SK-N-SH treated with all-trans-retinoic acid at 6 μM for 48 hours (cell line): ENCODE data around the gene MSX1.

Source experiments
- ARNTL ChIP-seq: fragments of 450-650 bp; formaldehyde crosslinking; IDR thresholded peaks from 2 replicates; pipeline ENCODE4 v1.5.0; 2020; ENCODE audit warnings: low read depth, mild to moderate bottlenecking, moderate library complexity, borderline replicate concordance
- CREB5 ChIP-seq: fragments of 250-450 bp; sonication (Bioruptor Pico); IDR thresholded peaks from 2 replicates; pipeline ENCODE4 v1.5.1; 2020; ENCODE audit warnings: low read depth, mild to moderate bottlenecking, moderate library complexity
- ISL1 ChIP-seq: fragments of 250-450 bp; sonication (Bioruptor Pico); IDR thresholded peaks from 2 replicates; pipeline ENCODE4 v2.1.2; 2022; ENCODE audit warnings: mild to moderate bottlenecking, moderate library complexity
- RARB ChIP-seq: fragments of 250-450 bp; sonication (Bioruptor Pico); IDR thresholded peaks from 2 replicates; pipeline ENCODE4 v1.8.0; 2021; ENCODE audit warnings: mild to moderate bottlenecking, moderate library complexity
- SNAI2 ChIP-seq: fragments of 250-450 bp; sonication (Bioruptor Pico); IDR thresholded peaks from 2 replicates; pipeline ENCODE4 v1.5.0; 2020; ENCODE audit warnings: mild to moderate bottlenecking, moderate library complexity
- TOX ChIP-seq: fragments of 250-450 bp; sonication (Bioruptor Pico); IDR thresholded peaks from 2 replicates; pipeline ENCODE4 v1.8.0; 2021; ENCODE audit warnings: mild to moderate bottlenecking, moderate library complexity, borderline replicate concordance
- ZC3H10 ChIP-seq: fragments of 250-450 bp; sonication (Bioruptor Pico); IDR thresholded peaks from 2 replicates; pipeline ENCODE4 v1.5.1; 2021; ENCODE audit warnings: mild to moderate bottlenecking, moderate library complexity
- ZNF565 ChIP-seq: fragments of 450-650 bp; formaldehyde crosslinking; conservative IDR thresholded peaks from 2 replicates; pipeline ENCODE4 v1.5.0; 2020; ENCODE audit warnings: low read depth, mild to moderate bottlenecking, moderate library complexity
- ZNF70 ChIP-seq: fragments of 450-650 bp; formaldehyde crosslinking; IDR thresholded peaks from 2 replicates; pipeline ENCODE4 v1.5.0; 2020; ENCODE audit warnings: mild to moderate bottlenecking, moderate library complexity

GRCh38 chr4:4842476-4843441 is 16.7 kb upstream of the MSX1 start:
- TF ChIP-seq ARNTL (CRISPR knock-in tag): no peak
- TF ChIP-seq ISL1 (CRISPR knock-in tag): no peak
- TF ChIP-seq ZNF70 (CRISPR knock-in tag): no peak
- TF ChIP-seq SNAI2: no peak
- no peak for TF ChIP-seq CREB5
- no peak for TF ChIP-seq ZC3H10 (CRISPR knock-in tag)
- TF ChIP-seq RARB (CRISPR knock-in tag): no peak
- TF ChIP-seq ZNF565 (CRISPR knock-in tag): no peak
- no peak for TF ChIP-seq TOX (CRISPR knock-in tag)
